Measurements from ENCODE around the gene ZNF664. TPM values are rescaled to one million over a fixed set of nuclear protein-coding genes. Genes with fewer than 3 reads are reported as not detected.

Gene ZNF664
- total RNA-seq, 1 donor from 2014 or later: 58.1 TPM

DNA sequence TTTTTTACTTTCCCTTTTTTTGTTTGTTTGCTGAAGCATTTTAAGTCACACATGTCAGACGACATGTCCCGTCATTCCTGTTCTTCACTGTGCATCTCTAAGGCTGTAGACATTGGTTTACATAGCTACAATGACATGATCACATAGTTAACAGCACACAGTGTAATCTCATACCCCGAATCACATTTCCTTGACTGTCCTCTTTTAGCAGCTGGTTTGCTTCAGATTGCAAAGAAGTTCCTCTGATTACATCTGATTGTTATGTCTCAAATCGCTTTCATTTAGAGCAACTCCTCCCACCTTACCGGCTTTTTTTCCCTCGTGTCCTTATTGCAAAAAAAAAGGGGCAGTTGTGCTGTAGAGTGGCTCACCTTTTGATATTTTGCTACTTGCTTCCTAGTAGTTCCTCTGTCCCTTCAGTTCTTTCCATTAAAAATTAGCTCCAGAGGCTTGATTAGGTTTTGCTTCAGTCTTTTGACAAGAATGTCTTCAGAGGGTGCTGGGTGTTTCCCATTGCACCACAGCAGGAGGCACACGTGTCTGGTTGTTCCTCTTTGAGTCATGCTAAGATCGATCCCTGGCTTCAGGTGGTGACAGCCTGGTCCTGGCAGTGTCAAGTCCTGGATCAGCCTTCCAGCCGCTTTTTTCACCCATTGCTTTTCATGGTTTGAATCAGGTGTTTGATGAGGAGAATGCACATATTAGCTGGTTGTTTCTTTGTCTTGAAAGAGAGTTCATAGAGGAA is 35.0 kb downstream of the ZNF664 start:
- no peak for DNase-seq (ENCODE audit: low read depth)

DNA sequence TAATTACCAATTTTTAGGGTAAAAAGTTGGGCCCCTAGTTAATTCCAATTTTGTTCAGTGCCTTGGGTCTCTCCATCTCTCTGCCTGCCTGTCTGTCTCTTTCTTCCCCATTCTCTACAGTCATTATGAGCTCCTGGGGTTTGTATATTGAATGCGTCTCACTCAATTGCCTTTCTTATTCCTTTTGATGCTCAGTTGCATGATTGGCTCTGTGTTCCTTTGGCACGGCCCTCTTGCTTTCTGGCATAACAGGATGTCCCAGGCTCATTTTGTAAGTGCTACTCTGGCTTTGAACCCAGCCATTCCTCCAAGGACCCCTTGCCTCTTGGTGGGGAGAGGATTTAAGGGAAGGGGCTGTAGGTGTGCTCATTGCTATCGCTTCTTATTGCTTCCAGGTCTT is 35.6 kb downstream of the ZNF664 start:
- no peak for DNase-seq (ENCODE audit: low read depth)

DNA sequence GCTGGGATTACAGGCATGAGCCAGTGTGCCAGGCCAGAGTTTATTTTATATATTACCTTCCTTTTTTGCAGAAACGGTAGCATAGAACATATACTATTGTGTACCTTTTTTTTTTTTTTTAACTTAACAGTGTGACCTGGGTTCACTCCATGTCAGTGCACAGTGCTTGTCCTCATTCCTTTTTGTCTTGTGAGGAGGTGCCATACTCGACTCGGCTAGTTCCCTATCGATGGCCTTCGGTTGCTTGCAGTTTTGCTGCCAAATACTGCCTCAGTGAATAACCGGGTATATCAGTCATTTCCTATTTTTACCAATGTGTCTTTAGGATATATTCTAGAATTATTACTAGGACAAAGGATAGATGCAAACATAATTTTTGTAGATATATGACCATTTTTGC is 36.8 kb downstream of the ZNF664 start:
- DNase-seq (ENCODE audit: low read depth): no peak

DNA sequence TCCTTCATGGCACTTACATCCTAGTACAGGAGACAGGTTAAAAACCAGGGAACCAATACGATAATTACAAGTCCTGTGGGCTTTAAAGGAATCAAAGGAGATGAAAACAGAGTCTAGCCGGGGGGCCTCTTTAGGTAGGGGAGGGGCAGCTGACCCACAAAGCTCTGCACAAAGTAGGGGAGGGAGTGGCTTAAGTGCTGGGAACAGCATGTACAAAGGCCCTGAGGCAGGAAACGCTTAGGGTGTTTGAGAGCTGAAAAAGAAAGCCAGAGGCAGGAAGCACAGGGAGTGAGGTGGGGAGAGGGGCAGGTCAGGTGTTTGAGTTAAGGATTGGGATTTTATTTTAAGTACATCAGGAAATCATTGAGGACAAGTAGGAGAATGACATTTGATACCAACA is 37.7 kb downstream of the ZNF664 start:
- no peak for DNase-seq (ENCODE audit: low read depth)

DNA sequence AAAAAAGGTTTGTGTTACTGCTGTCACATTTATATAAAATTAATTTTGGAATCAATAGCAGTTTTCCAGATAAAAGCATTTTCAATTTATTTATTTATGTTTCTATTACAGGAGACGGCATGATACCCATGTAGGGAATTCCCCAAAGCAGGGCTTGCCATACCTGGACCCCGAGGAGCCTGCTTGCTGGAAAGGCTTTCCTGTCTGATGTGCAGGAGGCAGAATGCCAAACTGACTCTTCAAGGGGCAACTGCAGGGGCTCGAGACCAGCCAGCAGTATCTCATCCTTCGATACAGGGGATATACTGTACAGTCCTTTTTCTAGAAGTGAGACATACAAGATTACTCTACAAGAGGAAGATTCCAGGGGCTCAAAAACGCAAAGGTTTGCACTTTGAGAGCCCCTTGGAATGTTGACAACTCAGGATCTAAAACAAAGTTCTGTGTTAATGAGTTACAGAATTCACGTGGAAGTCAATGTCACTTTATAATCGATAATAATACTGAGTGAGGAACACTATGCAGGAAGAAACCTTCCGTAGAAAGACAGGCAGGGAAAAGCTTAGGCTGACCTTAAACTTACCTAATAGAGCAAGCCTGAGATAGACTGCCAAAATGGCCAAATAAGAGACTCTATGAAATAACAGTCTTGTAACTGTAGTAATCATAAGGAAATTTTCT is 38.6 kb downstream of the ZNF664 start:
- no peak for DNase-seq (ENCODE audit: low read depth)

DNA sequence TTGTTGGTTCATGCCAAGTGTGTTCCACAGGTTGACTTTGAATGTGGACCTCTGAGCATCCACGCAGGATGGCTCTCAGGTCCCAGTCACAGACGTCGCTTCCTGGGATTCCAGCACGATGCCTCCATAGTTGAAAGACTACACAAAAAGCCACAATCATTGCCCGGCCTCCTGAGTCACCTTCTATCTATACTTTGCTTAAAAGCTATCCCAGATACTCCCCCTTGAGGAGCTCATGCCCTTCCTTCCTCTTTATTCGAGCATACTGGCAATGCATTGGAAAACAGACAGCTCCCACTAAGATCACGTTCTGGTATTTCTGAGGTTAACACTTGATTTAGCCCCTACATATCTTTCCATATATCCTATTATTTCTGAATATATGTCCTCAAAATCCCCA is 40.1 kb downstream of the ZNF664 start:
- DNase-seq (ENCODE audit: low read depth): no peak

DNA sequence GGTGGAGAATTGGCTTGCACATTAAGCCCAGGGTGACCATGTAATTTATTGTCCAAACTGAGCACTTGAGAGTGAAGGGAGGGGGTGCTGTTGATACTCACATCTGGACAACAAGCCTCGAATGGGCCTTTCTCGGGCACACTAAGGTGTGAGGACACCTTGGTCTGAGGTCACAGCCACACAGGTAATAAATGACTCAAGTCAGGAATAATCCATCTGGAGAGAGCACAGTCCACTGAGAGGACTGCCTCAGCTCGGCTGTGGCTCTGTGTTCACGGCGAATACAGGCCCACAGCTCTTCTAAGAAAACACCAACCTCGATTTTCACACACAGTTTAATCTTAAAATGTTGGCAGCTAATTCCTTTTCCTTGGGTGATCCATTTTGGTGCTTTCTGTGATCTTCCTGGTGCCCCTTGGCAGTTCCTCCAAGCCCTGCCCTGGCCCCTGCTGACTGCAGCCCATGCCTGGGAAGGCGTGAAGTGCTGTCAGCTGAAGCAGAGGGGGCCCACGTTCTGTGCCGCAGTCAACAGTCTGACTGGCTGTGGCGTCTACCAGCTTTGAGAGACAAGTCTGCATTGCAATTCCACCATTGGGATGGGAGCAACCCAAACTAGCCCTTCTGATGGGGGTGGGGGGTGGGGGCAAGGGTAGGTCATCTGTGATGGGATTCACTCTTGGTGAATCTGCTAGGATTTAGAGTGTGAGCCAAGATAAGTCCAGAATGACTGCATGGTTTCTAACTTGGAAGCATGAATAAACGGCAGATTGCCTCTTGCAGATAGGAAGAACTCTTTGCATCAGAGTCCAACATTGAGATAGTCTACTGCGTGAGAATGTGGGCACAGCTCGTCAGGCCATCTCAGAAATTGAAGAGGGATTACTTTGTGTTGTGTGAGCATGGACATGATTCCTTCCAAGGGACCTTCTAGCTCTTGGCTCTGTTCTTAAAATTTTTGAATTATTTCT is 42.8 kb downstream of the ZNF664 start:
- no peak for DNase-seq (ENCODE audit: low read depth)

DNA sequence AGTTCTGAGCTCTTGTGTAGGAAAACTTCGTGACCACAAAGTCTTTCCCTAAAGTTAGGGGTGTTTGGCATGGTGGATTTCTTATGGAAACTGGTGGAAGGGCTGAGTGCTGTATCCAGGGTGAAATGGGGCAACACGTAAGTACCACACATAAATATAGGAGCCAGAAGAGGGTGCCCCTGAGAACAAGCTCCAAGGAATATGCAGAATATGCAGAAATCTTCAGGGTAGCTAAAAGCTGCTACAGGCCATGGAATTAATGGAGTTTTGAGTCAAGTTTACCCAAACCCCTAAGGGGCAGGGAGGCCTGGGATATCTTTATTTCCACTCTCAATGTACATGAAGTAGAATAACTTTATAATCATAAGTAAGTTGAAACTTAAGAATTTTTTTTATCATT is 44.0 kb downstream of the ZNF664 start:
- no peak for DNase-seq (ENCODE audit: low read depth)

DNA sequence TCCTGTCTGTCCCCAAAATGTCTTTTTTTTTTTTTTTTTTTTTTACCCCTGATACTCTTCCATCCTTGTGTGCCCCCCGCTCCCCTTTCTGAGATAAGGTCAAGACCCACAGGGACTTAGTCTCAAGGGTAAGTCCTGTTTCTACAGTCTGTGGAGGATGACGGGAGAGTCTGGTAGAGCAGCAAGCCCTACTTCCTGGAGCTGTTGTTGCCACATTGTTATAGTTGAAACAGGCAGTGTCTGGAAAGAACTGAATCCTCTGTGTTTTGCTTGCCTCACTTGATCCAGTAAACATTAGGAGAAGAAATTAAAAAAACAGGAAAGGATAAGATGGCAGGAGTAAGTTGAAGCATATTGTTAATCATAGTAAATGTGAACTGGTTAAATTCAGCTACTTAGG is 45.5 kb downstream of the ZNF664 start:
- no peak for DNase-seq (ENCODE audit: low read depth)

DNA sequence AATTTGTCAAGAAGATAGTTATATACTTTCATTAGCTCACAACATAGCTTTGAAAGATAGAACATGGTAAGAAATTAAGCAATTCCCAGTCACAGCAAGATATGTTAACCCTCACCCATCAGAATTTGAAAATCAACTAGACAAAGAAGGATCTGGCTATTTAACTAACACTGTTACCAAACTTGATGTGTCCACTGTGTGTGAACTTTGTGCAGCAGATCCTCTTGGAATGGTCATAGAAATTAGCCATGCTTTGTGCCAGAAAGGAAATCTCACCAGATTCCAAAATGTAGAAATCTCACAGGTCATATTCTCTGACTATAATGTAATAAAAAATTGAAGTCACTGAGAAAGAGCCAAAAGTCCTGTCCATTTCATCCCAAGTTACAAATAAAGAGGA is 46.1 kb downstream of the ZNF664 start:
- DNase-seq (ENCODE audit: low read depth): no peak

DNA sequence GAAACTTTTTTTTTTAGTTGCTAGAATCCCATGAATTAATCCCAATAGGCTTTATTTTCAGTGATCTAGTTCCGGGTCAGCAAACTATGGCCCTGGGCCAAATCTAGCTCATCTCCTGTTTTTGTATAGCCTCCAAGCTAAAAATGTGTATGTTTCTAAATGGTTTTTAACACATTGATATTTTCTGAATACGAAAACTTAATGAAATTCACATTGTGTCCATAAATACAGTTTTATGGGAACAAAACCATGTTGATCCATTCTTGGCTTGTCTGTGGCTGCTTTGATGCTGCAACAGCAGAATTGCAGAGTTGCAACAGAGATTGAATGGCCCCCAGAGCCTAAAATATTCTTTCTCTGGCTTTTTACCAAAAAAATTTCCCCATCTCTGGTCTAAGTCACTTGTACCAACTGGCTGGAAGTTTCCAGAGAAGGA is 47.5 kb downstream of the ZNF664 start:
- no peak for DNase-seq (ENCODE audit: low read depth)

DNA sequence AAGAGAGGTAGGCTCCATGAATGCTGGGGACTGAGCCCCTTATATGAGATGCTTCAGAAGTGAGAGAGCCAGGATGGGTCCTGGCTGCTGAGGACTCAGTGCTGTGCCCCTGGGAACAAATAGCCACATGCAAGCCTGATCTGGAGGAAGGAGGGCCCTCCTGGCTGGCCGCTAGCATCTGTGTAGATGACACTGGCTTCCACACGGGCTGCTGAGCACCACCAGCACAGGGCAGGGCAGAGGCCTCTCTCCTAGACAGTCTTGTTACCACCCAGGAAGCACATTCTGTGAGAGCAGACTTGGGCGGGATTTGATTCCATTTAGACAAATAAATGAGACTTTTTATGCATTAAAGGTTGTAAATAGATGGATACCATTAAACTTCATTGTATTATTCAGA is 48.0 kb downstream of the ZNF664 start:
- DNase-seq (ENCODE audit: low read depth): no peak

DNA sequence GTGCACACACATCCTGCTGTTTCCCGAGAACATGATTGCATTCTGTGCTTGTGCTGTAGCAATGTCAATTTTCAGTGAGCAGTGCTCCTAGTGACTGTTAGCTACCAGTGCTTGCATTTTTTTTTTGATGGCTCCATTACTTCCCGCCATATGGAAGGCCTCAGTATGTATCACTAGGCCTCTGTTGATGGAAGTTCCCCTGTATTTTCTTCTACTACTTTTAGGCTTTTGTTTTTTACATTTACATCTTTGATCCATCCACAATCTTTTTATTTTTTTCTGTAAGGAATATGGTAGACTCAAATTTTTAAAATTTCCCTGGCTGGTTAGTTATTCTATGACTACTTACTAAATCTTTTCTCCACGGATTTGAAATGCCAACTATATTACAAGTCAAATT is 49.1 kb downstream of the ZNF664 start:
- DNase-seq (ENCODE audit: low read depth): no peak

DNA sequence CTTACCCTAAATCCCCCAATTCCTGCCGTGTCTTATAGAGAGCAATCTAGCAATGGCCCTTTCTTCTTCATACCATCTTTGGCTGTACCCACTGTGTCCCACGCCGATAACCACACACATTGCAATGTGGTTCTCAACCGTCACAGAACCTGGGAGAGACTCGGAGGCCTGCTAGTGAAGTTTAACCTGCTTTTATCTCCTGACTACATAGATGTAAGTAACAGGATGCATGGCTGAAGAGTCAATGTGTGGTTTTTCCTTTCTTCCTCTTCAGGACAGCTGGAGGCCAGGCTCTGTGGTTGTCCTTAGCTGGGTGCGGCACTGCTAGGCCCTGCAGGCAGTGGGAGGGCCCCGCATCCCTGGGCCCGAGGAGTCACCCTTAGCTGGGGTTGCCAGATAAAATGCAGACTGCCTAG is 51.3 kb downstream of the ZNF664 start:
- peak; percentile 77 for DNase-seq (ENCODE audit: low read depth)

DNA sequence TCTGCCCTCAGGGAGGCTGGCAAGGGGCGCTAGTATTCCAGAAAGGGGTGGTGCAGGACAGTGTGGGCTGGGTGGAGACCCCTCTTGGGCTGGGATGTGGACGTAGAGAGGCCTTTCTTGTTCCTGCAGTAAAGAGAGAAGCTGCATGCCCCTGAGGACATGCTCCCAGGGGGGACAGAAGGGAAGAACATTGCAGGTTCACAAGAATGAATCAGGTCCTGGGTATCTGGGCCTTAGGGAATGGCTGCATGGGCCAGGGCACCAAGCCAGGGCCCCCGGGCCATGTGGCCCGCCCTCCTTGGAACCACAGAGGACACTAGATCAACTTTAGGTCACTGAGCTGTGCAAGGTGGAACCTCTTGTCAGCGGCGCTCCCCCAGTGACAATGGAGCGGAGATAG is 51.8 kb downstream of the ZNF664 start:
- DNase-seq (ENCODE audit: low read depth): no peak

DNA sequence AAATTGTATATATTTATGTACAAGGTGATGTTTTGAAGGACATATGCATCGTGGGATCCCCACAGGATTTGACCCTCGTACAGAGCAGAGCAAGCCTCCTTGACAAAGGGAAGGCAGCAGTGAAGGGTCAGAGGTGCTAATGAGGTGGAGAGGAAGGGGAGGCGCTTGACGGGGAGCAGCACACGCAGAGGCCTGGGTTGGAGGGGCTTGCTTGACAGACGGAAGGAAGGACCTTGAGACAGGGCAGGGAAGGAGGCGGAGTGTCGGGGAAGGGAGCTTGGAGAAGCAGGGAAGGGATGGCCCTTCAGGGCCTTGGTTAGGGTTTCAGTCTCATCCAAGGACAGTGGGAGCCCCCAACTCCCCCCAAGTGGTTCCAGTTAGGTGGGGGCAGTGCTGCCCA is 52.6 kb downstream of the ZNF664 start:
- DNase-seq (ENCODE audit: low read depth): no peak

DNA sequence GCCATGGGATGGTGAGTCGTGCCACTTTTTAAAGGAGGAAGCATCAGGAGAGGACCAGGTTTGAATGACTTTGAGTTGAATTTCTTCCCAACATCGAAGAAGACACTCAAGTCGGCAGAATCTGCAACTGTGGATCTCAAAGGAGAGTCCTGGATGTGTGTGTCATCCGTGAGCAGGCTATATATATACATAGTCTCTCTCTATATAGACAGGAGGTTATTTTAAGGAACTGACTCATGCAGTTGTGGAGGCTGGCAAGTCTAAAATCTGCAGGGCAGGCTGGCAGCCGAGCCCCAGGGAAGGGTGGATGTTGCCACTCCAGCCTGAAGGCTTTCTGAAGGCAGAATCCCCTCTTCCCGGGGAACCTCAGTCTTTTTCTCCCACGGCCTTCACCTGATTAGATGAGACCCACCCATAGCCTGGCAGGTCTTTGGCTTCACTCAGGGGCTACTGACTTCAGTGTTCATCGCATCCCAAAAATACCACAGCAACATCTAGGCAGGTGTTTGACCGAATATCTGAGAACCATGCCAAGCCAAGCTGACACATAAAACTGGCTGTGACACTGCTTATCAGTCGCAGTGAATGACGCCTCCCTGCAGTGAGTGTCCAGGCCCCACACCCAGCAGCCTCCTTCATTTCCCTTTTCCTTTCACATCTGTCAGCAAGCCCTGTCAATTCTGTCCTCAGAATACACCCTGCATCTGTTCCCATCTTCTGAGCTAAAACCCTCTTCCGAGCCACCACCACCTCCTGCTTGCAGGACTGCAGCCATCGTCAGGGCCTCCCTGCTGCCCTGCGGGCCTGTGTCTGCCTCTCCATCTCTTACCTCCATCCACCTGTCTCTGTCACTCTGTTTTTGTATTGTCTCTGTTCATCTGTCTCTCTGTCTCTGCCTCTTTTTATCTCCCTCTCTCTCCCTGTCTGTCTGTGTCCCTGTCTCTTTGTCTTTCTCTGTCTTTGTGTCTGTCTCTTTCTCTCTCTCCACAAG is 54.0 kb downstream of the ZNF664 start:
- DNase-seq (ENCODE audit: low read depth): peak; percentile 79

DNA sequence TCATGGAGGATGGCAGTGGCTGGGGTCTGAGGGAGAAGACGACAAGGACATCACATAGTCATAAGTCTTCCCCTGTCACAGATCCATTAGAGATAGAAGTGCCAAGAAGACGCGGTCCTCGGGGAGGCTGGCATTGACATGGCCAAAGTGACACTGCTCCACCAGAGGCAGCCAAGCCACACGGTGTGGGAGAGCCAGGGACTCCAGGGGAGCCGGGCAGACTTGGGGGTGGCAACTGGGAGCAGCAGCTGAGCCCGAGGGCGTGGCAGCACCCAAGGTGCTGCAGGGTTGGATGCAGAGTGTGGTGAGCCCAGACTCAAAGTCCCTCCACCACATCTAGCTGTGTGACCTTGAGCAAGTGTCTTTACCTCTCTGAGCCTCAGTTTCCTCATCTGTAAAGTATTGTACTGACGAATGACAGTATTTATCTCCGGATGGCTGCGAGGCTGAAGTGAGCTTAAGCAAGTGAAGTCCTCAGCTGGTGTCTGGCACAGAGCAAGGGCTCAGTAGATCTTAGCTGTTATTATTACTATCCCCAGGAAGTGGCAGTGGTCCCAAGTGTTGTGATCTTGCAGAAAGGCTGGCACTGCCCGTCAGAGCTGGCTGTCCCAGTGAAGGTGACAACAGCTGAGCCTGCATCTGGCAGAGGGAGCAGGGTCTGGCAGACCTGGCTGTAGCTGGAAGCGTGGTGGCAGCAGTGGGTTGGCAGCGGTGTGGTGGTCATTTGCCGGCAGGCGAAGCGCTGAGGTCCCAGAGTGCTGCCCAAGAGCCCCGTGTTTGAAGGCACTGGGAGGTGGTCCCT is 54.9 kb downstream of the ZNF664 start:
- peak; percentile 34 for DNase-seq (ENCODE audit: low read depth)

DNA sequence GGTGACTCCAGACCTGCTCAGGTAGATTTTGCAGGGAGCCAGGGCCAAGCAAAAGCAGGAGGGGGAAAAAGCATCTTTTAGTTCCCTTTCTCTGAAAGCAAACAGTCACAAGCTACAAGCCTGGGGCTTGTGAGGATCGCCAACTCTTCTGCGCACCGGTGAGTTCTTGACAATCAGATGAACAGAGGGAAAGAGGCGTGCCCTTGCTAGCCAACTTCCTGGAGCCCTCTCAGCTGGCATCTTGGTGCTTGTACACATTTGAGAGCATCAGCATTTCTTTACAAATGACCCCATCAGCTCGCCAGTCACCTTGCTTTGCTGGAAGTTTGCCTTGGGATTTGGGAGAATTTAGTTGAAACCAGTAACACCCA is 55.5 kb downstream of the ZNF664 start:
- no peak for DNase-seq (ENCODE audit: low read depth)

DNA sequence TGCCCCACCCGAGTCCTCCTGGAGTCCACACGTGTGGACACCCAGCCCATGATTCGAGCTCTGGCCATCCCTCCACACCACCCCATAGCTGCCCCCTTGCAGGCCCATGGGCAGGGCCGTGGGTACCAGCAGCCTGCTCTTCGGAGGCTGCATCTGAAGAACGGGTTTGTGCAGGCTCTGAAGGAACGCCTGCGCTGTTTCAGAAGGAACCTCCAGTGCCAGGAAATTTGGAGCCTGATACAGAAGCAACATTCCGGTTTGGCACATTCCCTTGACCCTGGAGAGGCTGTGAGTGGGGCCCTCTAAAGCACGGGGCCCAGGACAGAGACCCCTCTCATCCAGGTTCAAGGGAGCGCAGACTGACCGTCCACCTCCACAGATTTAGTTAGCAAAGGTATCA is 57.0 kb downstream of the ZNF664 start:
- no peak for DNase-seq (ENCODE audit: low read depth)
